D721Med (cell line): ENCODE data around the gene SRD5A3.

Source experiments
- DNase-seq: peaks from one replicate; pipeline ENCODE4 v3.0.0; 2011; ENCODE audit warnings: low spot score; ENCODE audit not compliant: insufficient read length
- FAIRE-seq: peaks from 2 replicates; lab custom pipeline; 2011; peaks lifted over from hg19 to GRCh38; lab: Jason Lieb, UNC
- CTCF ChIP-seq: IDR thresholded peaks from 2 replicates; pipeline ENCODE4 v1.5.1; 2012; ENCODE audit warnings: mild to moderate bottlenecking, control low read depth; ENCODE audit not compliant: insufficient read depth; ENCODE audit errors: missing control alignments

The SRD5A3 gene

GRCh38 chr4:55364691-55365344, 18.8 kb downstream of the SRD5A3 start:
- no peak for FAIRE-seq
- no peak for DNase-seq
- no peak for TF ChIP-seq CTCF

GRCh38 chr4:55365345-55365728, 19.3 kb downstream of the SRD5A3 start:
- no peak for TF ChIP-seq CTCF
- no peak for DNase-seq
- FAIRE-seq = no peak

- no peak for TF ChIP-seq CTCF
- DNase-seq (no peak), FAIRE-seq (no peak)
These were observed 20.6 kb downstream of the SRD5A3 start for GRCh38 chr4:55366621-55367020.

- no peak for TF ChIP-seq CTCF
- no peak for FAIRE-seq
- DNase-seq = no peak
These were observed 21.2 kb downstream of the SRD5A3 start for GRCh38 chr4:55367084-55367722.

- no peak for DNase-seq
- FAIRE-seq = no peak
- TF ChIP-seq CTCF = no peak
These were observed 23.9 kb downstream of the SRD5A3 start for GRCh38 chr4:55369968-55370367.

GRCh38 chr4:55372259-55372658, 26.2 kb downstream of the SRD5A3 start:
- no peak for FAIRE-seq
- TF ChIP-seq CTCF = no peak

GRCh38 chr4:55373461-55373860, 27.4 kb downstream of the SRD5A3 start:
- FAIRE-seq = no peak
- DNase-seq = no peak
- TF ChIP-seq CTCF = no peak

More at GRCh38 chr4:55372259-55372658, 26.2 kb downstream of the SRD5A3 start:
- DNase-seq = no peak
